ENCODE data around the gene NCAN. TPM values are rescaled to one million over a fixed set of nuclear protein-coding genes. Genes with fewer than 3 reads are reported as not detected.

NCAN gene
- polyA plus RNA-seq, 1 donor: 0.39 TPM

- H3K27ac ChIP-seq (ENCODE audit: low read length): no peak overlapping the region
- 100% methylated on average over 2 of the region's 5 CpGs for WGBS (ENCODE audit: insufficient coverage, low lambda C conversion rate)
- peaks cover 58% of the 10 kb centered on the region for H3K36me3 ChIP-seq (ENCODE audit: control insufficient read depth, insufficient read depth, low read length)
- H3K4me1 ChIP-seq (ENCODE audit: control insufficient read depth, insufficient read depth, low read length): no peaks in the 10 kb centered on the region
- no peak overlapping the region for H3K4me3 ChIP-seq (ENCODE audit: low read length)
- no peaks in the 10 kb centered on the region for H3K9me3 ChIP-seq (ENCODE audit: control insufficient read depth, low read depth, low read length)
- no peaks in the 10 kb centered on the region for H3K27me3 ChIP-seq (ENCODE audit: control insufficient read depth, insufficient read depth, low read length)
- DNase-seq: no peak
These were observed 80.8 kb downstream of the NCAN start for GRCh38 chr19:19292607-19293006.

- Histone ChIP-seq H3K9me3 (ENCODE audit: control insufficient read depth, low read depth, low read length) (no peaks in the 10 kb centered on the region), H3K36me3 (ENCODE audit: control insufficient read depth, insufficient read depth, low read length) (peaks cover 51% of the 10 kb centered on the region), H3K27me3 (ENCODE audit: control insufficient read depth, insufficient read depth, low read length) (no peaks in the 10 kb centered on the region), H3K4me1 (ENCODE audit: control insufficient read depth, insufficient read depth, low read length) (no peaks in the 10 kb centered on the region), H3K27ac (ENCODE audit: low read length) (no peak overlapping the region), H3K4me3 (ENCODE audit: low read length) (no peak overlapping the region)
- no peak for DNase-seq
- WGBS (ENCODE audit: insufficient coverage, low lambda C conversion rate): 93% methylated on average over 2 of the region's 4 CpGs
These were observed 83.2 kb downstream of the NCAN start for GRCh38 chr19:19294914-19295313.

- no CpG with 5 or more reads among the region's 19 CpGs for WGBS (ENCODE audit: insufficient coverage, low lambda C conversion rate)
- no peak overlapping the region for H3K27ac ChIP-seq (ENCODE audit: low read length)
- no peak overlapping the region for H3K4me3 ChIP-seq (ENCODE audit: low read length)
- H3K27me3 ChIP-seq (ENCODE audit: control insufficient read depth, insufficient read depth, low read length): no peaks in the 10 kb centered on the region
- H3K36me3 ChIP-seq (ENCODE audit: control insufficient read depth, insufficient read depth, low read length): peaks cover 67% of the 10 kb centered on the region
- DNase-seq: no peak
- no peaks in the 10 kb centered on the region for H3K9me3 ChIP-seq (ENCODE audit: control insufficient read depth, low read depth, low read length)
- no peaks in the 10 kb centered on the region for H3K4me1 ChIP-seq (ENCODE audit: control insufficient read depth, insufficient read depth, low read length)
These were observed 85.4 kb downstream of the NCAN start for GRCh38 chr19:19296953-19297689.

GRCh38 chr19:19297759-19298158 lies 86.0 kb downstream of the NCAN start:
- no peak overlapping the region for H3K4me3 ChIP-seq (ENCODE audit: low read length)
- no peaks in the 10 kb centered on the region for H3K27me3 ChIP-seq (ENCODE audit: control insufficient read depth, insufficient read depth, low read length)
- no peak for DNase-seq
- no peaks in the 10 kb centered on the region for H3K9me3 ChIP-seq (ENCODE audit: control insufficient read depth, low read depth, low read length)
- peaks cover 65% of the 10 kb centered on the region for H3K36me3 ChIP-seq (ENCODE audit: control insufficient read depth, insufficient read depth, low read length)
- H3K4me1 ChIP-seq (ENCODE audit: control insufficient read depth, insufficient read depth, low read length): no peaks in the 10 kb centered on the region
- no peak overlapping the region for H3K27ac ChIP-seq (ENCODE audit: low read length)
- no CpG with 5 or more reads among the region's 9 CpGs for WGBS (ENCODE audit: insufficient coverage, low lambda C conversion rate)

GRCh38 chr19:19300613-19301012 lies 88.9 kb downstream of the NCAN start:
- Histone ChIP-seq H3K4me1 (ENCODE audit: control insufficient read depth, insufficient read depth, low read length) (no peaks in the 10 kb centered on the region), H3K27me3 (ENCODE audit: control insufficient read depth, insufficient read depth, low read length) (no peaks in the 10 kb centered on the region), H3K9me3 (ENCODE audit: control insufficient read depth, low read depth, low read length) (no peaks in the 10 kb centered on the region), H3K4me3 (ENCODE audit: low read length) (no peak overlapping the region), H3K36me3 (ENCODE audit: control insufficient read depth, insufficient read depth, low read length) (peaks cover 73% of the 10 kb centered on the region), H3K27ac (ENCODE audit: low read length) (no peak overlapping the region)
- DNase-seq: no peak
- no CpG with 5 or more reads among the region's 12 CpGs for WGBS (ENCODE audit: insufficient coverage, low lambda C conversion rate)

Other genes with a start within 250 kb of the NCAN start
- gene SUGP2, start 178.4 kb upstream of the NCAN start, polyA plus RNA-seq: 90.0 TPM
- 21.0 TPM for gene ARMC6, start 178.4 kb upstream of the NCAN start, polyA plus RNA-seq
- 12.9 TPM for gene SLC25A42, start 148.0 kb upstream of the NCAN start, polyA plus RNA-seq
- gene TMEM161A, start 73.5 kb upstream of the NCAN start, polyA plus RNA-seq: 29.0 TPM
- gene MEF2B, start 41.7 kb upstream of the NCAN start, polyA plus RNA-seq: 1.4 TPM
- 17.5 TPM for gene BORCS8, start 19.8 kb upstream of the NCAN start, polyA plus RNA-seq
- gene RFXANK, start 19.7 kb upstream of the NCAN start, polyA plus RNA-seq: 58.5 TPM
- 17.4 TPM for gene NR2C2AP, start 8.5 kb upstream of the NCAN start, polyA plus RNA-seq
- 56.9 TPM for gene TM6SF2, start 61.3 kb downstream of the NCAN start, polyA plus RNA-seq
- 38.3 TPM for gene SUGP1, start 108.6 kb downstream of the NCAN start, polyA plus RNA-seq
- 55.2 TPM for gene MAU2, start 108.9 kb downstream of the NCAN start, polyA plus RNA-seq
- 46.8 TPM for gene GATAD2A, start 193.7 kb downstream of the NCAN start, polyA plus RNA-seq